Measurements from ENCODE around the gene HOXB13.
A peak's percentile ranks its signal among the peaks of the same experiment; 100 is the strongest.

Gene HOXB13

DNA sequence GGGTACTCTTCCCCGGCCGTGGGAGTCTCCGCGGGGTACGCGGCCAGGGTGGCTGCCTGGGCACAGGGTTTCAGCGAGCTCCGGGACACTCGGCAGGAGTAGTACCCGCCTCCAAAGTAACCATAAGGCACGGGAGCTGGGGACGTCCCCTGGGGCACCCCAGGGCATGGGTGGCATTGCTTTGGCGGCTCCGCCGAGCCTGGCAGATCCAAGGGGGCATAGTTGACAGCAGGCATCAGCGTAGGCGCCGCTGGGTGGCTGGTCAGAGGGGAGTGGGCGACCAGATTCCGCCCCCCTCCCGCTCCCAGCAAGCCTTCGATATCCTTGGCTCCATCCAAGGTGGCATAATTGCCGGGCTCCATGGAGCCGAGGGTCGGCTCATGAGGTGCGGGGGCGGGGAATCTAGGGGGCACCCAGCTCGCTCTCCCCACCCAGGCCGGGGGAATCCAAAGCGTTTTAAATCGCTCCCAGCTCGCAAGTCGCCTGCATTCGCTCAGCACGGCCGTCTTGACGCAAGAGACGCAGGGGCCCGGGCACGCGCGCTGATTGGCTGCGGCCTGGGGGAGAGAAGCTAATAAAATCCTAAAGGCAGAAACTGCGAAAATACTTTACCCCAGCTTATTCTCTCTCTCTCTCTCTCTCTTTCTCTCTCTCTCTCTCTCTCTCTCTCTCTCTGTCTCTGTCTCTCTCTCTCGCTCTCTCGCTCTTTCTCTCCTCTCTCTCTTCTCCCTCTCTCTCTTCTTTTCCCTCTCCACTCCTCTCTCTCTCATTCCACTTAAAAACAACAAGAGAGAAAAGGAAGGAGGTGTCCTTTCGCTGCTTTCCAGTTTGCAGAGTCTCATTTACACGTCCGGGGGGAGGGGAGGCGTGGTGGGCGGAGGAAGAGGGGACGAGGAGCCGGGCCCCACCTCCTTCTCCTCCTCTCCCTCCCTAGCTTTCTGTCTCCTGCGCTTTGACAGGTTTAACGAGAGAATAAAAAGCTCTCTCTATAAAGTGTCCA, at the start of gene HOXB13:
Gene HOXB13, minus strand, starts transcription at position 519 of the 1,000 bp plus-strand sequence. Its CDS starts 157 bp downstream, at position 362.
- DNase-seq (ENCODE audit: insufficient read length, low spot score), result peak; percentile 86
- peak; percentile 31 for FAIRE-seq

- FAIRE-seq, result no peak
- no peak for DNase-seq (ENCODE audit: insufficient read length, low spot score)
Observed at GRCh38 chr17:48776602-48777001, 48.1 kb upstream of the HOXB13 start.

GRCh38 chr17:48773245-48773644, 44.7 kb upstream of the HOXB13 start:
- FAIRE-seq (no peak), DNase-seq (ENCODE audit: insufficient read length, low spot score) (no peak)

DNA sequence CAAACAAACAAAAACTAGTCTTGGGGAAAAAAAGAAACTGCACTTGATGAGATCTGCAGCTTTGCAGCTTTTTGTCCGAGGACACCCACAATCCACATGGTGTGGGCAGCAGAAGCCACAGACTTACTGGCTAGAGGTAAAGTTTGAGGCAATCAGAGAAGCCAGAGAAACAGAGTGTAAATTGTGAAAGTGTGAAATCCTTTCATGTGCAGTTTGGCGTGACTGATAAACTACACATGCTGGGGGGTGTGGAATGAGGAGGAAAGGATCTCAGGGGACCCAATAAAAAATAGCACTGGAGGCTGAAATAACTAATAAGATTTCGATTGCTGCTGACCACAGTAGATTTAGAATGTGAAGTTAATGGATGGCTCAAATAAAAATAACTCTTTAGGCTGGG, 42.4 kb upstream of the HOXB13 start:
- FAIRE-seq (no peak), DNase-seq (ENCODE audit: insufficient read length, low spot score) (no peak)

DNA sequence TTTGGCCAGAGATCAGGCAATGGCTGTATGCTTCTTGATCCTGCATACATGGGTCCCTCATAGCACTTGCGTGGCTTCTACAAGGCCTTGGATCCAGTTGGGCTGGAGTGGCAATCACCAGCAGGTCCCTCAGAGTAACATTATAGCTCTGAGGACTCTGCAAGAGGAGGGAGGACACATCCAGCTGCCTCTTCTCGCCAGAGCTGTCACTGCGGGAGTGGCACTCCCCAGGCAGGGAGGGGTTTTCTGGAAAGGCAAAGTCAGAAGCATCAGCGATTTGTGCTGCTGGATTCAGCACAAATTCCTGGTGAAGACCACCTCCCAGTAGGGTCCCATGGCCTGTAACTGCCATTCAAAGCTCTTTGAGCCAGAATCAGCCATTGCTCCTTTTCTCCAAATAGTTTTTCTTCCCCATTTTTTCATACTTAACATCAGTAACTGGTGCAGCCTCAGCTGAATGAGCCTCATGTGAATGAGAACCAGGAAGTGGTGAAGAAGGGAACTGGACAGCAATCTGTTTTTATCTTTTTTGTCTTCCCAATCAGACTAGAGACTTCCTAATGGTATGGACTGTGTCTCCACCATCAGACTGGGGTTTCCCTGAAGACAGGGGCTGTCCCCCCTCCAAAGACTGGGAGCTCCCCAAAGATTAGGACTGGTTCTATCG, 40.6 kb upstream of the HOXB13 start:
- peak; percentile 42 for FAIRE-seq
- DNase-seq (ENCODE audit: insufficient read length, low spot score), result no peak

DNA sequence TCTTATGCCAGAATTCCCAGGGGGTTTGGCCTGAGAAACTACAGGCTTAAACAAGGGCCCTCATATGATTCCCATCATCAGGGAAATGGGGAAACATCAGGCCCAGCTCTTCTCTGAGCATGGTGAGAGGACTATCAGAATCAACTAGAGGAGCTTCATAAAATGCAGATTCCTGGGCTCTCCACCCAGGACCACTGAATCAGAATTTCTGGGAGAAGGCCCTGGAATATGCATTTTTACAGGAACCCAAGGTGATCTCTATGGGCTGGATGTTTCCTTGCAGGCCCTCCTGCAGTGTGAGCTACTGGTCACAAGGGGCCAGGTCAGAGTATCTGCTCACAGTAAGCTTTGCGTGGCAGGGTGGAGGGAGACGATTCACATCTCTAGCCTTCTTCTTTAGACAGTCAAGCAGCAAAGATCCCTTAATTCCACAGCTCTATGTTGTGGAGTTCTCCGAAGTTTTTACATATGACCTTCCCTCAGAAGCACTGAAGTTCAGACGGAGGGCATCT, 38.8 kb upstream of the HOXB13 start:
- DNase-seq (ENCODE audit: insufficient read length, low spot score), result no peak
- no peak for FAIRE-seq

- FAIRE-seq (no peak), DNase-seq (ENCODE audit: insufficient read length, low spot score) (no peak)
Observed at GRCh38 chr17:48761114-48761513, 32.6 kb upstream of the HOXB13 start.

DNA sequence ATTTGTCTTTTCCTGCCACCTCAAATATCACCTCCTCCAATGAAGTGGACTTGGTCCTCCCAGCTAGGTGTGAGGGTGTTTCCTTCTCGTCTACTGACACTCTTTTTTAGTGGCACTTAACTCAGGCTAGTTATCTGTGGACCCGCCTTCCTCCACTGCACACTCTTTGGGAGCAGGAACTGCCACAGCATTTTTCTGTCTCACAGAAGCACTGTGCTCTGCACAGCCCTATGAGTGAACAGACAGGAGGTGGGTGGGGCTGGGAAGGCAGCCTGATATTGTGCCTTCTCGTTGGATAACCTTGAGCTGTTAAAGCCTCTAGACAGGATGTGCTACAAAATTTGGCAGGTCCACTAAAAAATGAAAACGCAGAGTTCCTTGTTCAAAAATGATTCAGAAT, 31.9 kb upstream of the HOXB13 start:
- FAIRE-seq (peak; percentile 40), DNase-seq (ENCODE audit: insufficient read length, low spot score) (no peak)

DNA sequence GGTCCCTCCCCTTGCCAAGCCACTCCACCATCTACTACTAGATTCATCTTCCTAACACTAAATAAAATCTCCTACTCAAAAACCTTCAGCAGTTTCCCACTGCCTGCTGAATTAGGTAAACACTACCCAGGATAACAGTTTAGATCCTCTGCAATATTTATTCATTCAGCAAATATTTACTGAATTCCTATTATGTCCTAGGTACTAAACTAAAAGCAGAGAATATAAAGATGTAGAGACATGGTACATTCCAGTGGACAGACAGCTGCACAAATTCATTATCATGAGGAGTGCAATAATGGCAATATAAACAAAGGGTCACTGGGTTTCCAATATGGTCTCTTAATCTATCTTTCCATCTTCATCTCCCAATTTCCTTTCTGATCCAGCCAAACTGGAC, 30.7 kb upstream of the HOXB13 start:
- no peak for FAIRE-seq
- no peak for DNase-seq (ENCODE audit: insufficient read length, low spot score)

DNA sequence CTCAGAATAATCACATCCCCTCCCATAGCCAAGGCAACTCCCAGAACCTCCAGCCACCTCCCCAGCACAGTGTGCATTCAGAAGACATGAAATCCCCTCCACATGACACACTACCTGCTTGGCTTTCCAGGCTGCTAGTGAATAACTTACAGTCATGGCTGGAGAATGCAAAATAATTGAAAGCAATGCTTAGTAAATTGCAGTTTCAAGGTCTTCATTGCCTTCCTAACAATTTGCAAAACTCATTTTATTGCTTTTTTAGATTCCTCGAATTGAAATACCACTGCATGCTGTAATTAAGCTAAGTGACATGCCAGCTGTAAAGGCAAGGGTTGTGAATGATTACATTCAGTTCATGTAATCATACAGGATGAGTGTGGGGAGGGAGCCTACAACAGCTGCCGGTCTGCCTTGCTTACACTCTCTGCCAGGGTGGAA, 29.0 kb upstream of the HOXB13 start:
- no peak for DNase-seq (ENCODE audit: insufficient read length, low spot score)
- peak; percentile 76 for FAIRE-seq

GRCh38 chr17:48756830-48757251, 28.3 kb upstream of the HOXB13 start:
- no peak for DNase-seq (ENCODE audit: insufficient read length, low spot score)
- no peak for FAIRE-seq

GRCh38 chr17:48755356-48755755, 26.8 kb upstream of the HOXB13 start:
- DNase-seq (ENCODE audit: insufficient read length, low spot score), result no peak
- FAIRE-seq, result no peak

DNA sequence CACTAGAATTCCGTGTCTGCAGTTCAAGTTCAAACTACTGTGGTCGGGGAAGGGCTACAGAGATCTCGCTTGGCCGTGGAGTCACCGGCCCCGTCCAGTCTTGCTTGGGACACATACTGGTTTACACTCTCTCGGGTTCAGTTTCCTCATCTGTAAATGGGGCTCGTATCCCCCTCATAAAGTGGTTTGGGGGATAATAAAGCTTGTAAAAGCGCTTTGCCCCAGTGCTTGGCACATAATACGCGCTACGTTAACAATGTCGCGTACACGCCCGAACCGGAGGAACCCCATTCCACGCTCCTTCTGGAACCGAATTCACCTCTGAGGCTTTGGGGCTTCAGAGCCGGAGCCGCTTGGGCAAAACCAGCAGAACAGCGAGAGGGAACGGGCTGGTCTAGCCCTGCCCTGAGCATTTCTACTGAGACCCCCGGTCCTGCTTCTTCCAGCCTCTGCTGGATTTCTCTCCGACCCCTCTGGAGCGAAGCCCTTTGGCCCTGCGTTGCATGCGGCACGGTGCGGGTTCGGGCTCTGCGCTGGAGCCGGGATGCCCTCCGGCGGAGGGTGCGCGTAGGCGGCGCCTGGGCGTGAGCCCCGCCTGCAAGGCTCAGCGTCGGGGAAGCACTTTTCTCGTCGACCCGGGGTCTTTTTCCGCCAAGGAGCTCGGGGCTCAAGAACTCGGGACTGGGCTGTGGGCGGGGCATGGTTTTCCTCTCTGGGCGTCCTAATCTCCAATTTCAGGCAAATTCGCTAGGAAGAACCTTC, 26.1 kb upstream of the HOXB13 start:
- DNase-seq (ENCODE audit: insufficient read length, low spot score) (no peak), FAIRE-seq (no peak)

- DNase-seq (ENCODE audit: insufficient read length, low spot score), result peak; percentile 59
- peak; percentile 80 for FAIRE-seq
Observed at GRCh38 chr17:48753794-48754499, 25.4 kb upstream of the HOXB13 start.

GRCh38 chr17:48752399-48753288, 24.1 kb upstream of the HOXB13 start:
- DNase-seq (ENCODE audit: insufficient read length, low spot score) (no peak), FAIRE-seq (no peak)

DNA sequence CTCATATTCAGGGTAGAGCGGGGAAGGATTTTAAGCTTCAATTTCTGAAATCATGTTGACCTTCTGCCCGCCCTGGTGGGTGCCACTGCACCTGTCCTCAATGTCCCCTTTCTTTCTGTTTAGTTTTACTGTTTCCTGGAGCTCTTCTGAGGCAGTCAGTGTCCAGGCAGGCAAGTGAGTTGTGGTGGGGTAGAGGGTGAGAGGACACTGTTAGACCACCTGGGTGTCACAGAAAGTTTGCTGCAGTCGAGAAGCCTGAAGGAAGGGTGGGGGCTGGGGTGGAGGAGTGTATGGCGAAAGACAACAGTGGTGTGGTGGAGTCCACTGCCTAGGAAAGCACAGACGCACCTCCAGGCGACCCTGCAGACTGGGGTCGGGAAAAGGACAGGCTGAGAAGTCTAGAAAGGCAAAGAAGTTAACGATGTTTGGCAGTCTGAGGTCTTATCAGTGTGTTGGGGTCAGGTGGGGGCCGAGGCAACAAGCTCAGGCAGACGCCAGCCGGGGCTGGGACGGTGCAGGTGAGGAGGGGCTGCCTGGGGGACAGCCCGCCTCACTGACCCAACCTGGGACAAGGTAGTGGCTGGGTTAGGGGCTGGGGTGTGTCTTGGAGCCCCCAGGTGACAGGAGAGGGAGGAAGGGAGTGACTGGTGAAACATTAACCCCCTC, 23.3 kb upstream of the HOXB13 start:
- FAIRE-seq (peak; percentile 72), DNase-seq (ENCODE audit: insufficient read length, low spot score) (no peak)

DNA sequence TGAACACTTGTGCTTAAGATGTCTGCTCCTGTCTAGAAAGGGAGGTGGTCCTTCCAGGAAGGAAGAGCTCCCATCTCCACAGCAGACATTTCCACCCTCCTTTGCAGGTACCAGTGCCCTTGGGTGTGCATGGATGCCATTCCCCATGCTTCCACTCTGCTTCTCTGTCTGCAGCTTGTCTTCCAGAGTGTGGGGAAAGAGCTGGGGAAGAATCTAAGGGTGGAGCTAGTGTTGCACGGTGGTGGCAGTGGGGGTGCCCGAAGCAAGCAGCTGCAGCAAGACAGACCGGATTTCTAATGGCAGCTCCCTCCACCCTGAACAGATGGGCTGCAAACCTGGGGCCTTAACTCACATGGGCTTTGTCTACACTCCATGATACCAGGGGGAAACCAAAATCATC, 22.6 kb upstream of the HOXB13 start:
- DNase-seq (ENCODE audit: insufficient read length, low spot score) (peak; percentile 52), FAIRE-seq (peak; percentile 72)

All from HTR-8/SVneo (cell line).